HG03469 (cell line): ENCODE measurements around the gene KLRC1.
"Not testable (repeated sequence)": the region's sequence is repeated elsewhere in the genome, so short reads cannot be mapped to it uniquely, and the experiment has no call there.

Experiments used
- ATAC-seq: cut with Tn5 transposase; IDR thresholded peaks from one replicate; pipeline ENCODE4 v1.9.1; 2021; ENCODE audit warnings: mild to moderate bottlenecking, moderate library complexity, moderate number of reproducible peaks; ENCODE audit not compliant: unreplicated experiment

Gene KLRC1

GRCh38 chr12:10424260-10424899 lies 28.8 kb downstream of the KLRC1 start:
- not testable (repeated sequence) for ATAC-seq

GRCh38 chr12:10422159-10422558 lies 31.0 kb downstream of the KLRC1 start:
- not testable (repeated sequence) for ATAC-seq

- ATAC-seq, result not testable (repeated sequence)
These were observed 32.8 kb downstream of the KLRC1 start, which contains the start of gene KLRC3 for GRCh38 chr12:10420334-10420733. KLRC3 (minus strand) TSS chr12:10420595; CDS start chr12:10420550, 45 bp downstream.

- ATAC-seq, result no peak
These were observed 43.8 kb downstream of the KLRC1 start, which contains the start of gene KLRC4 for GRCh38 chr12:10409392-10409791. KLRC4 (minus strand) TSS chr12:10409757; CDS start chr12:10409575, 182 bp downstream.

GRCh38 chr12:10408842-10409241 lies 44.3 kb downstream of the KLRC1 start:
- ATAC-seq, result no peak

GRCh38 chr12:10406725-10407124 lies 46.5 kb downstream of the KLRC1 start:
- no peak for ATAC-seq

GRCh38 chr12:10405294-10405693 lies 47.9 kb downstream of the KLRC1 start:
- ATAC-seq, result no peak

- ATAC-seq, result no peak
These were observed 48.4 kb downstream of the KLRC1 start for GRCh38 chr12:10404798-10405197.

GRCh38 chr12:10400829-10401228 lies 52.3 kb downstream of the KLRC1 start:
- no peak for ATAC-seq

- no peak for ATAC-seq
These were observed 55.0 kb downstream of the KLRC1 start for GRCh38 chr12:10398168-10398567.

- no peak for ATAC-seq
These were observed 55.9 kb downstream of the KLRC1 start for GRCh38 chr12:10397296-10397695.

GRCh38 chr12:10396176-10396575 lies 57.0 kb downstream of the KLRC1 start:
- ATAC-seq, result not testable (repeated sequence)
